Measurements from ENCODE around the gene NSMCE1.
"Not testable (repeated sequence)": the region's sequence is repeated elsewhere in the genome, so short reads cannot be mapped to it uniquely, and the experiment has no call there.

The NSMCE1 gene

GRCh38 chr16:27269300-27270150, 953 bp upstream of the NSMCE1 start:
- H3K4me1 ChIP-seq (ENCODE audit: control insufficient read depth, insufficient read depth, low read length, unreplicated experiment), result peaks cover 29% of the 10 kb centered on the region
- no peaks in the 10 kb centered on the region for H3K27me3 ChIP-seq (ENCODE audit: insufficient read depth, low read length)
- H3K27ac ChIP-seq (ENCODE audit: low read depth, low read length), result peak overlapping the region; percentile 53; the same call in 1 of the 2 replicates

GRCh38 chr16:27267037-27267677, 1.4 kb downstream of the NSMCE1 start:
- Histone ChIP-seq H3K27ac (ENCODE audit: low read depth, low read length) (no peak overlapping the region), H3K36me3 (ENCODE audit: insufficient read depth, low read length) (no peaks in the 10 kb centered on the region), H3K27me3 (ENCODE audit: insufficient read depth, low read length) (no peaks in the 10 kb centered on the region), H3K79me2 (ENCODE audit: control insufficient read depth, insufficient read depth, low read length, unreplicated experiment) (peaks cover 21% of the 10 kb centered on the region), H3K4me3 (ENCODE audit: low read depth, low read length) (peak overlapping the region; percentile 94; the same call in 1 of the 2 replicates), H3K4me1 (ENCODE audit: control insufficient read depth, insufficient read depth, low read length, unreplicated experiment) (peaks cover 26% of the 10 kb centered on the region), H2AFZ (ENCODE audit: low read length, unreplicated experiment) (no peak overlapping the region)

More at GRCh38 chr16:27269300-27270150, 953 bp upstream of the NSMCE1 start:
- Histone ChIP-seq H2AFZ (ENCODE audit: low read length, unreplicated experiment) (no peak overlapping the region), H3K79me2 (ENCODE audit: control insufficient read depth, insufficient read depth, low read length, unreplicated experiment) (peaks cover 21% of the 10 kb centered on the region), H3K36me3 (ENCODE audit: insufficient read depth, low read length) (no peaks in the 10 kb centered on the region), H3K4me3 (ENCODE audit: low read depth, low read length) (peak overlapping the region; percentile 94)

GRCh38 chr16:27265982-27266381, 2.6 kb downstream of the NSMCE1 start:
- no peak overlapping the region for H2AFZ ChIP-seq (ENCODE audit: low read length, unreplicated experiment)
- no peak overlapping the region for H3K4me3 ChIP-seq (ENCODE audit: low read depth, low read length)
- H3K79me2 ChIP-seq (ENCODE audit: control insufficient read depth, insufficient read depth, low read length, unreplicated experiment), result peaks cover 21% of the 10 kb centered on the region
- H3K36me3 ChIP-seq (ENCODE audit: insufficient read depth, low read length), result no peaks in the 10 kb centered on the region
- no peak overlapping the region for H3K27ac ChIP-seq (ENCODE audit: low read depth, low read length)
- H3K4me1 ChIP-seq (ENCODE audit: control insufficient read depth, insufficient read depth, low read length, unreplicated experiment), result peaks cover 26% of the 10 kb centered on the region
- H3K27me3 ChIP-seq (ENCODE audit: insufficient read depth, low read length), result no peaks in the 10 kb centered on the region

- peaks cover 20% of the 10 kb centered on the region for H3K4me1 ChIP-seq (ENCODE audit: control insufficient read depth, insufficient read depth, low read length, unreplicated experiment)
- no peak overlapping the region for H3K4me3 ChIP-seq (ENCODE audit: low read depth, low read length)
- H3K79me2 ChIP-seq (ENCODE audit: control insufficient read depth, insufficient read depth, low read length, unreplicated experiment), result peaks cover 21% of the 10 kb centered on the region
- no peaks in the 10 kb centered on the region for H3K36me3 ChIP-seq (ENCODE audit: insufficient read depth, low read length)
- H3K27ac ChIP-seq (ENCODE audit: low read depth, low read length), result peak overlapping the region; percentile 74
- no peak overlapping the region for H2AFZ ChIP-seq (ENCODE audit: low read length, unreplicated experiment)
- no peaks in the 10 kb centered on the region for H3K27me3 ChIP-seq (ENCODE audit: insufficient read depth, low read length)
Observed at GRCh38 chr16:27264151-27264550, 4.4 kb downstream of the NSMCE1 start.

GRCh38 chr16:27262904-27263423, 5.6 kb downstream of the NSMCE1 start:
- Histone ChIP-seq H3K4me1 (ENCODE audit: control insufficient read depth, insufficient read depth, low read length, unreplicated experiment) (peaks cover 24% of the 10 kb centered on the region), H3K79me2 (ENCODE audit: control insufficient read depth, insufficient read depth, low read length, unreplicated experiment) (peaks cover 15% of the 10 kb centered on the region)
- not testable (repeated sequence) for H3K27me3 ChIP-seq (ENCODE audit: insufficient read depth, low read length); H3K4me3 ChIP-seq (ENCODE audit: low read depth, low read length); H2AFZ ChIP-seq (ENCODE audit: low read length, unreplicated experiment); H3K27ac ChIP-seq (ENCODE audit: low read depth, low read length); H3K36me3 ChIP-seq (ENCODE audit: insufficient read depth, low read length)

GRCh38 chr16:27259710-27260109, 8.9 kb downstream of the NSMCE1 start:
- Histone ChIP-seq H3K27me3 (ENCODE audit: insufficient read depth, low read length) (no peaks in the 10 kb centered on the region), H3K4me3 (ENCODE audit: low read depth, low read length) (no peak overlapping the region), H3K27ac (ENCODE audit: low read depth, low read length) (no peak overlapping the region), H2AFZ (ENCODE audit: low read length, unreplicated experiment) (no peak overlapping the region), H3K79me2 (ENCODE audit: control insufficient read depth, insufficient read depth, low read length, unreplicated experiment) (peaks cover 6% of the 10 kb centered on the region), H3K36me3 (ENCODE audit: insufficient read depth, low read length) (no peaks in the 10 kb centered on the region), H3K4me1 (ENCODE audit: control insufficient read depth, insufficient read depth, low read length, unreplicated experiment) (peaks cover 15% of the 10 kb centered on the region)

- H3K27ac ChIP-seq (ENCODE audit: low read depth, low read length), result 0 out of 2 replicates have a peak overlapping the region, but pooled peaks have one; percentile 19
- H3K36me3 ChIP-seq (ENCODE audit: insufficient read depth, low read length), result no peaks in the 10 kb centered on the region
- peaks cover 6% of the 10 kb centered on the region for H3K79me2 ChIP-seq (ENCODE audit: control insufficient read depth, insufficient read depth, low read length, unreplicated experiment)
- no peak overlapping the region for H2AFZ ChIP-seq (ENCODE audit: low read length, unreplicated experiment)
- no peak overlapping the region for H3K4me3 ChIP-seq (ENCODE audit: low read depth, low read length)
- H3K4me1 ChIP-seq (ENCODE audit: control insufficient read depth, insufficient read depth, low read length, unreplicated experiment), result peaks cover 18% of the 10 kb centered on the region
- H3K27me3 ChIP-seq (ENCODE audit: insufficient read depth, low read length), result no peaks in the 10 kb centered on the region
Observed at GRCh38 chr16:27258241-27258734, 10.3 kb downstream of the NSMCE1 start.

GRCh38 chr16:27257271-27257670, 11.3 kb downstream of the NSMCE1 start:
- no peak overlapping the region for H3K27ac ChIP-seq (ENCODE audit: low read depth, low read length)
- peaks cover 23% of the 10 kb centered on the region for H3K4me1 ChIP-seq (ENCODE audit: control insufficient read depth, insufficient read depth, low read length, unreplicated experiment)

GRCh38 chr16:27256861-27257260, 11.7 kb downstream of the NSMCE1 start:
- H3K4me3 ChIP-seq (ENCODE audit: low read depth, low read length), result no peak overlapping the region
- no peak overlapping the region for H2AFZ ChIP-seq (ENCODE audit: low read length, unreplicated experiment)
- no peak overlapping the region for H3K27ac ChIP-seq (ENCODE audit: low read depth, low read length)
- no peaks in the 10 kb centered on the region for H3K27me3 ChIP-seq (ENCODE audit: insufficient read depth, low read length)
- no peaks in the 10 kb centered on the region for H3K36me3 ChIP-seq (ENCODE audit: insufficient read depth, low read length)
- H3K79me2 ChIP-seq (ENCODE audit: control insufficient read depth, insufficient read depth, low read length, unreplicated experiment), result peaks cover 13% of the 10 kb centered on the region
- peaks cover 23% of the 10 kb centered on the region for H3K4me1 ChIP-seq (ENCODE audit: control insufficient read depth, insufficient read depth, low read length, unreplicated experiment)

More at GRCh38 chr16:27257271-27257670, 11.3 kb downstream of the NSMCE1 start:
- peaks cover 10% of the 10 kb centered on the region for H3K79me2 ChIP-seq (ENCODE audit: control insufficient read depth, insufficient read depth, low read length, unreplicated experiment)
- no peak overlapping the region for H3K4me3 ChIP-seq (ENCODE audit: low read depth, low read length)
- H2AFZ ChIP-seq (ENCODE audit: low read length, unreplicated experiment), result no peak overlapping the region
- H3K36me3 ChIP-seq (ENCODE audit: insufficient read depth, low read length), result no peaks in the 10 kb centered on the region
- no peaks in the 10 kb centered on the region for H3K27me3 ChIP-seq (ENCODE audit: insufficient read depth, low read length)

- peak overlapping the region; percentile 90 for H3K27ac ChIP-seq (ENCODE audit: low read depth, low read length)
- peaks cover 28% of the 10 kb centered on the region for H3K4me1 ChIP-seq (ENCODE audit: control insufficient read depth, insufficient read depth, low read length, unreplicated experiment)
- H2AFZ ChIP-seq (ENCODE audit: low read length, unreplicated experiment), result no peak overlapping the region
- H3K79me2 ChIP-seq (ENCODE audit: control insufficient read depth, insufficient read depth, low read length, unreplicated experiment), result peaks cover 14% of the 10 kb centered on the region
- H3K27me3 ChIP-seq (ENCODE audit: insufficient read depth, low read length), result no peaks in the 10 kb centered on the region
- no peaks in the 10 kb centered on the region for H3K36me3 ChIP-seq (ENCODE audit: insufficient read depth, low read length)
- no peak overlapping the region for H3K4me3 ChIP-seq (ENCODE audit: low read depth, low read length)
Observed at GRCh38 chr16:27254262-27254811, 14.2 kb downstream of the NSMCE1 start.

Data from ACC112 (cell line).